GM12892 (cell line): Measurements from ENCODE around the gene MRPL20.

Experiments used
- DNase-seq: peaks from one replicate; pipeline ENCODE4 v3.0.0; 2011; ENCODE audit not compliant: insufficient read length
- FAIRE-seq: peaks from 2 replicates; lab custom pipeline; 2011; peaks lifted over from hg19 to GRCh38; lab: Jason Lieb, UNC
- POLR2A ChIP-seq: IDR thresholded peaks from 2 replicates; pipeline ENCODE4 v1.6.1; 2011; ENCODE audit warnings: low read depth, low read length, control low read depth
- POLR2AphosphoS5 ChIP-seq: IDR thresholded peaks from 2 replicates; pipeline ENCODE4 v1.6.1; 2011; ENCODE audit warnings: low read depth, low read length, control low read depth
- TAF1 ChIP-seq: IDR thresholded peaks from 2 replicates; pipeline ENCODE4 v1.6.1; 2011; ENCODE audit warnings: low read depth, mild to moderate bottlenecking, control low read depth, low read length, borderline replicate concordance

Gene MRPL20

GRCh38 chr1:1442069-1442770 is 35.1 kb upstream of the MRPL20 start:
- no peak for TF ChIP-seq POLR2A
- TF ChIP-seq TAF1: no peak
- TF ChIP-seq POLR2AphosphoS5: no peak
- DNase-seq (peak; percentile 19), FAIRE-seq (no peak)

GRCh38 chr1:1441002-1441888 is 34.2 kb upstream of the MRPL20 start:
- peak; percentile 94 for DNase-seq
- no peak for TF ChIP-seq TAF1
- no peak for TF ChIP-seq POLR2AphosphoS5
- TF ChIP-seq POLR2A: no peak

DNA sequence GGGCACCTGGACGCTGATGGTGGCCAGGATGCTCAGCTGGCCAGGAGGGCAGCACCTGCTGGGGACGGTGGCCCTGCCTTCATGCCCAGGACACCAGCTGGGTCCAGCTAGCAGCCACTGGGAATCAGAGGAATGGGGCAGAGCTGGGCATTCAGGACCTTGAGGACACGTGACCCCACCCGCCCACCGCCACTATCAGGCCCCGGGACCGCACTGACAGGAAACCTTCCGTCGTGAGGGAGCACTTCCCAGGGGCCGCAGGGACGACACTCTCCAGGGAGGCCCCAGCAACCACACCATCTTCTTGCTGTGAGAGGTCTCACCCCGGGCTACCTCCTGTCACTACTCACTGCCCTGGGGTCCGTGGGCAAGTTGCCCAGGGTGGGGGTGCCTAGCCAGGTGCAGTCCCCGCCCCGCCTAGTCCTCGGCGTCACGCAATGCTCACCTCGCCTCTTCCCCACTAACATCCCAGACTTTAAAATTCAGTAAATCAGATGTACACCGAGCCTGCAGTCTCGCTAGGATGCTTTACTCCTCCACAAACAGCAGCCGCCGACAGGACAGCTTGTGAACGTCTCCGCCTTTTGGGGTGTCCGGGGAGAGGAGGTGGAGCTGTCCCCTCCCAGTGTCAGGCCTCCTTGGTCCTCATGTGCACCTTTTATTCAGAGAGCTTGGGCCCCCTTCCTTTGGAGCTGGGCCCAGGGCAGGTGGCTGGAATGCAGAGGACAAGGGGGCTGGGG is 33.3 kb upstream of the MRPL20 start:
- TF ChIP-seq POLR2A (no peak), POLR2AphosphoS5 (no peak), TAF1 (no peak)
- no peak for FAIRE-seq
- peak; percentile 31 for DNase-seq

More at GRCh38 chr1:1441002-1441888, 34.2 kb upstream of the MRPL20 start:
- FAIRE-seq: peak; percentile 78

DNA sequence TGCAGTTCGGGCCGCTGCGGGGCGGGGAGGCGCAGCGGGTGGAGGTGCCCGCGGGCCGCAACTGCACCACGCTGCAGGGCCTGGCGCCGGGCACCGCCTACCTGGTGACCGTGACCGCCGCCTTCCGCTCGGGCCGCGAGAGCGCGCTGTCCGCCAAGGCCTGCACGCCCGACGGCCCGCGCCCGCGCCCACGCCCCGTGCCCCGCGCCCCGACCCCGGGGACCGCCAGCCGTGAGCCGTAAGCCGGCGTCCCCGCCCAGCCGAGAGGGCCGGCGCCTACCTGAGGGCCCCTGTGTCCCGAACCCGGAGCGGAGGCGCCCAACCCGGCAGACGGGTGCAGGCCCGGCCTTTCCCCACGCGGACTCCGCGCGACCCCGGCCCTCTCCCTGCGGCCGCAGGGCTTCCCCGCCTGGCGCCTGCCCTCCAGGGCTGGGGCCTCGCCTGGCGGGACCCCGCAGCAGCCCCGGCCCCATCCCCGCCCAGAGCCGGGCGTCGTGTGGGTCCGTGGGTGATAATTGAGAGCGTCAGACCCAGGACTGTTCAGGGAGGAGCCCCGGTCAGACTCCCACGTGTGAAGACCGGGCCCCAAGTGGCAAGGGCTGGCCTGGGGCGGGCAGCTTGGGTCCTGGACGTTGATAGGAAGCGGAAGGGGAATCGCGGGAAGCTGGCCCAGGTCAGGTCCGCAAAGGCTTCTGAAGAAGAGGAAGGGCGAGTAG is 32.6 kb upstream of the MRPL20 start:
- no peak for DNase-seq
- no peak for FAIRE-seq
- no peak for TF ChIP-seq TAF1
- TF ChIP-seq POLR2A: no peak
- no peak for TF ChIP-seq POLR2AphosphoS5

- no peak for TF ChIP-seq TAF1
- TF ChIP-seq POLR2A: no peak
- TF ChIP-seq POLR2AphosphoS5: no peak
- DNase-seq (no peak), FAIRE-seq (no peak)
Observed at GRCh38 chr1:1438531-1439381, 31.7 kb upstream of the MRPL20 start.

- FAIRE-seq (no peak), DNase-seq (peak; percentile 41)
Observed at GRCh38 chr1:1437904-1438376, 30.8 kb upstream of the MRPL20 start.

DNA sequence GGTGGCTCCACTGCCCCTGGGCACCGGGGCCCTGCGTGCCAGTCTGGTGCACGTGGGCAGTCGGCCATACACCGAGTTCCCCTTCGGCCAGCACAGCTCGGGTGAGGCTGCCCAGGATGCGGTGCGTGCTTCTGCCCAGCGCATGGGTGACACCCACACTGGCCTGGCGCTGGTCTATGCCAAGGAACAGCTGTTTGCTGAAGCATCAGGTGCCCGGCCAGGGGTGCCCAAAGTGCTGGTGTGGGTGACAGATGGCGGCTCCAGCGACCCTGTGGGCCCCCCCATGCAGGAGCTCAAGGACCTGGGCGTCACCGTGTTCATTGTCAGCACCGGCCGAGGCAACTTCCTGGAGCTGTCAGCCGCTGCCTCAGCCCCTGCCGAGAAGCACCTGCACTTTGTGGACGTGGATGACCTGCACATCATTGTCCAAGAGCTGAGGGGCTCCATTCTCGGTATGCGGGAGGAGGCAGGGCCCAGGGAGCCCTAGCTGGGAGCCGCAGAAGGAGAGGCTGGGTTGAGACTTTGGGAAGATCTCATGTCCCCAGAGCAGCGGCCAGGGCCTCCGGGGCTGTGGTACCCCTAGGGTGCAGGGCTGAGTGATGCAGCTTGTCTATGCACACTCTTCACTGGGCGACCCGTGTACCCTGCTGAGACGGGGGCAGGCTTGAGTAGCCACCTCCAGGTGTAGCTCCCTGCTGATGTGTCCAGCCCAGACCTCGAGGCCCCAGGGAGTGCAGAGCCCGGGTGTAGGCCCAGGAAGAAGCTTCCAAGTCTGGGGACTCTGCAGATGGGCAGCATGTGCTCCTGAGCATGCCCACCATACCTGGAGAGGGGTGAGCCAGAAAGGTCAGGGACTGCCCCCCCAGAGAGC is 30.2 kb upstream of the MRPL20 start:
- TF ChIP-seq POLR2A (no peak), POLR2AphosphoS5 (no peak), TAF1 (no peak)
- no peak for FAIRE-seq
- no peak for DNase-seq

More at GRCh38 chr1:1437904-1438376, 30.8 kb upstream of the MRPL20 start:
- no peak for TF ChIP-seq POLR2AphosphoS5
- no peak for TF ChIP-seq TAF1
- TF ChIP-seq POLR2A: no peak

DNA sequence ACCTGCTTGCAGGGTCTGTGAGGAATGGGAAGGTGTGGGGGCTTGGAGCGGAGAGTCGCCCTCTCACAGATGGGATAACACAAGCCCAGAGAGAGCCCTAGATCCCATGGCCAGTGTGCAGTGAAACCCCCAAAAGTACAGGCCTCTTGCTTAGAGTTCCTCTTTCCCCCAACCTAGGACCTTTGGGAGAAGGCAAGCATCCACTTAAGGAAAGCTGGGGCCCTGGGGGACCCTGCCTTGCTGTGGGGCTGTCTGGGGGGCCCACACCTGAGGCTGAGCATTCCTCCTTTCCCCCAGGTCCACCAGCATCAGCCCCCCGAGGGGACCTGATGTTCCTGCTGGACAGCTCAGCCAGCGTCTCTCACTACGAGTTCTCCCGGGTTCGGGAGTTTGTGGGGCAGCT is 29.5 kb upstream of the MRPL20 start:
- FAIRE-seq (no peak), DNase-seq (no peak)
- TF ChIP-seq POLR2AphosphoS5 (no peak), POLR2A (no peak), TAF1 (no peak)

DNA sequence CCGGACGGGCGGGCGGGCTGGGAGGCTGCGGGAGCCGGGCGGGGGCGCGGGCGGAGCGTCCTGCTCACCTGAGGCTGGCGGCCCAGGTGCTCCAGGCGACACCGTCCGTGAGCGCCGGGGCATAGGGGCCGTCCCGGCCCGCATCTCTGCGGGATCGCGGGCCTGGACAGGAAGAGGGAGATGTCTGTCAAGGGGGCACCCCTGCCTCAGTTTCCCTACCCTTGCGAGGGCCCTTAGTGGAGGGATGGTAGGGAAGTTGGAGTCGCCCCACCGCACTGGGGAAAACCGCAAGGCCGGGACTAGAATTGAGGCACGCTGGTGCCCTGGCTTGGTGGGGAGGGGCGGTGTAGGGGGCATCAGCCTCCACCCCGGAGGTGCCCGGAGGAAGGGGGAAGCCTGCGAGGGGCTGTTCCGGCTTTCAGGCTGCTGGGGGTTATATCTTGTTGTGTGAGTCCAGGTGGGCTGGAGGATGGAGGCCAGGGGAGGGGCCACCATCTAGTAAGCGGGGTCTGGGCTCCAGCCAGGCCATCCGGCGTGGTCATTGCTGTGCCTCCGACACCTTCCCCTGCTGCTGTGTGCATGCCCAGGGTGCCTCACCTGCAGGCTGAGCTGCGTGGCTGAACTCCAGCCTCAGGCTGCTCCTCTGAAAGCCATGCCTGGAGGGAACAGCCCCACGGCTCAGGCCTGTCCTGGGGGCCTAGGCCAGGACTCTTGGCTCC is 29.0 kb upstream of the MRPL20 start:
- TF ChIP-seq TAF1 (no peak), POLR2AphosphoS5 (no peak)
- DNase-seq: peak; percentile 31
- FAIRE-seq: no peak
